Activated gamma-delta T cell treated with anti-CD3 and anti-CD28 coated beads, Interleukin-2, amount 50 U/mL, for 16 hours (primary cell): ENCODE measurements around the gene DBT.
"Not testable (repeated sequence)": the region's sequence is repeated elsewhere in the genome, so short reads cannot be mapped to it uniquely, and the experiment has no call there.

Experiments used
- DNase-seq: peaks from one replicate; pipeline ENCODE4 v3.0.0-alpha.2; 2020; ENCODE audit warnings: low read depth

The DBT gene

GRCh38 chr1:100249537-100250257 lies at the start of gene DBT:
TSS of gene DBT (minus strand) at chr1:100249834. CDS start at chr1:100249820, 14 bp downstream.
- DNase-seq, result peak; percentile 86

- no peak for DNase-seq
Observed at GRCh38 chr1:100298512-100298911, 48.9 kb upstream of the DBT start.

GRCh38 chr1:100296997-100297396 lies 47.4 kb upstream of the DBT start:
- not testable (repeated sequence) for DNase-seq

- no peak for DNase-seq
Observed at GRCh38 chr1:100296140-100296539, 46.5 kb upstream of the DBT start.

- DNase-seq, result no peak
Observed at GRCh38 chr1:100292711-100293110, 43.1 kb upstream of the DBT start.

- no peak for DNase-seq
Observed at GRCh38 chr1:100290291-100290690, 40.7 kb upstream of the DBT start.

- DNase-seq, result no peak
Observed at GRCh38 chr1:100287162-100287561, 37.5 kb upstream of the DBT start.

- no peak for DNase-seq
Observed at GRCh38 chr1:100284591-100284990, 35.0 kb upstream of the DBT start.

GRCh38 chr1:100279954-100280682 lies 30.5 kb upstream of the DBT start:
- DNase-seq, result no peak

- no peak for DNase-seq
Observed at GRCh38 chr1:100279358-100279923, 29.8 kb upstream of the DBT start.

- DNase-seq, result no peak
Observed at GRCh38 chr1:100277866-100278265, 28.2 kb upstream of the DBT start.

GRCh38 chr1:100268202-100268601 lies 18.6 kb upstream of the DBT start:
- DNase-seq, result no peak

GRCh38 chr1:100267284-100267683 lies 17.6 kb upstream of the DBT start:
- no peak for DNase-seq

GRCh38 chr1:100266741-100267140 lies 17.1 kb upstream of the DBT start:
- no peak for DNase-seq

GRCh38 chr1:100265931-100266740 lies 16.5 kb upstream of the DBT start, which contains the start of gene RTCA:
TSS of gene RTCA (plus strand) at chr1:100266216. CDS start at chr1:100266376, 160 bp downstream.
- peak; percentile 93 for DNase-seq

- no peak for DNase-seq
Observed at GRCh38 chr1:100265562-100265930, 15.9 kb upstream of the DBT start.

- not testable (repeated sequence) for DNase-seq
Observed at GRCh38 chr1:100264081-100264480, 14.4 kb upstream of the DBT start.

- DNase-seq, result no peak
Observed at GRCh38 chr1:100261686-100262085, 12.1 kb upstream of the DBT start.

- DNase-seq, result not testable (repeated sequence)
Observed at GRCh38 chr1:100258427-100258826, 8.8 kb upstream of the DBT start.

- not testable (repeated sequence) for DNase-seq
Observed at GRCh38 chr1:100256273-100256672, 6.6 kb upstream of the DBT start.

GRCh38 chr1:100253552-100253951 lies 3.9 kb upstream of the DBT start:
- DNase-seq, result no peak

- no peak for DNase-seq
Observed at GRCh38 chr1:100252901-100253300, 3.3 kb upstream of the DBT start.
